Hepatocyte (in vitro differentiated cells): ENCODE data around the gene TPPP3. TPM values are rescaled to one million over a fixed set of nuclear protein-coding genes. Genes with fewer than 3 reads are reported as not detected.

Source experiments
- DNase-seq: peaks from one replicate; pipeline ENCODE4 v3.0.0-alpha.2; 2016; ENCODE audit warnings: low spot score
- H2AFZ ChIP-seq: fragments of 200-600 bp; sonication (generic); 2 replicates; pipeline ENCODE4 v1.6.0; 2016; ENCODE audit warnings: antibody characterized with exemption, mild to moderate bottlenecking
- H3K27ac ChIP-seq: fragments of 200-600 bp; sonication (generic); 2 replicates; pipeline ENCODE4 v1.5.1; 2016; ENCODE audit warnings: mild to moderate bottlenecking
- H3K27me3 ChIP-seq: fragments of 200-600 bp; sonication (generic); 2 replicates; pipeline ENCODE4 v1.6.1; 2016
- H3K36me3 ChIP-seq: fragments of 200-600 bp; sonication (generic); replicated peaks from 2 replicates; pipeline ENCODE4 v1.5.1; 2016; ENCODE audit warnings: low read depth; ENCODE audit not compliant: insufficient read depth
- H3K4me1 ChIP-seq: fragments of 200-600 bp; sonication (generic); 2 replicates; pipeline ENCODE4 v1.5.1; 2016; ENCODE audit warnings: mild to moderate bottlenecking, moderate library complexity; ENCODE audit not compliant: insufficient read depth
- H3K4me2 ChIP-seq: fragments of 200-600 bp; sonication (generic); 2 replicates; pipeline ENCODE4 v1.6.0; 2016
- H3K4me3 ChIP-seq: fragments of 200-600 bp; sonication (generic); 2 replicates; pipeline ENCODE4 v1.5.1; 2016; ENCODE audit warnings: mild to moderate bottlenecking
- H3K79me2 ChIP-seq: fragments of 200-600 bp; sonication (generic); 2 replicates; pipeline ENCODE4 v1.6.0; 2017; ENCODE audit warnings: mild to moderate bottlenecking
- H3K9me2 ChIP-seq: fragments of 200-600 bp; sonication (generic); replicated peaks from 2 replicates; pipeline ENCODE4 v1.6.0; 2017; ENCODE audit warnings: mild to moderate bottlenecking; ENCODE audit not compliant: insufficient read depth
- H3K9me3 ChIP-seq: fragments of 200-600 bp; sonication (generic); 2 replicates; pipeline ENCODE4 v1.5.1; 2016; ENCODE audit warnings: low read depth, mild to moderate bottlenecking
- H4K20me1 ChIP-seq: fragments of 200-600 bp; sonication (generic); 2 replicates; pipeline ENCODE4 v1.6.0; 2016; ENCODE audit warnings: mild to moderate bottlenecking; ENCODE audit not compliant: insufficient read depth, poor library complexity, severe bottlenecking
- CTCF ChIP-seq: fragments of 200-600 bp; sonication (generic); IDR thresholded peaks from 2 replicates; pipeline ENCODE4 v1.5.1; 2016; ENCODE audit warnings: antibody characterized with exemption, mild to moderate bottlenecking; ENCODE audit not compliant: poor library complexity
- EZH2 ChIP-seq: fragments of 200-600 bp; sonication (generic); IDR thresholded peaks from 2 replicates; pipeline ENCODE4 v1.6.1; 2016; ENCODE audit warnings: antibody characterized with exemption, mild to moderate bottlenecking, borderline replicate concordance
- EZH2phosphoT487 ChIP-seq: fragments of 200-600 bp; sonication (generic); IDR thresholded peaks from one replicate; pipeline ENCODE4 v1.6.1; 2018; ENCODE audit warnings: antibody characterized with exemption, mild to moderate bottlenecking, low read depth, moderate library complexity; ENCODE audit not compliant: unreplicated experiment, severe bottlenecking
- WGBS: methylation state at CpG from one replicate; pipeline ENCODE4 v1.1.6; 2016; ENCODE audit warnings: low lambda C conversion rate; ENCODE audit errors: missing lambda C conversion rate; 5-methylcytosine and 5-hydroxymethylcytosine counted together
- polyA plus RNA-seq: library from polyadenylated mRNA; unstranded; fragments of >200 nt; fragmentation: Nextera tagmentation; extraction: Ambion mirVana; gene quantifications from 2 replicates; pipeline ENCODE4 v1.2.1, GENCODE V29; 2016
- total RNA-seq: library from RNA; depleted of rRNA; stranded (reverse); fragments of >200 nt; gene quantifications from 2 replicates; pipeline ENCODE4 v1.2.3, GENCODE V29; 2014

The TPPP3 gene
- total and polyA plus RNA-seq, 2 experiments from 2014 or later: 3.2 to 20.1 TPM

- Histone ChIP-seq H3K4me2 (no peak overlapping the region), H3K27me3 (no peaks in the 10 kb centered on the region), H3K27ac (peak overlapping the region; percentile 87), H2AFZ (no peak overlapping the region), H3K36me3 (no peaks in the 10 kb centered on the region), H3K79me2 (no peaks in the 10 kb centered on the region), H3K4me1 (peaks cover 16% of the 10 kb centered on the region), H3K9me3 (no peaks in the 10 kb centered on the region), H3K4me3 (no peak overlapping the region), H3K9me2 (no peaks in the 10 kb centered on the region), H4K20me1 (no peaks in the 10 kb centered on the region)
- no peak for TF ChIP-seq EZH2
- TF ChIP-seq CTCF: no peak
- no peak for TF ChIP-seq EZH2phosphoT487
- WGBS: 81% methylated on average over 18 of the region's 18 CpGs
- DNase-seq: no peak
Observed at GRCh38 chr16:67406111-67406971, 13.0 kb upstream of the TPPP3 start.

GRCh38 chr16:67405336-67405735 lies 12.0 kb upstream of the TPPP3 start:
- H3K4me1 ChIP-seq: peaks cover 16% of the 10 kb centered on the region
- H3K79me2 ChIP-seq: no peaks in the 10 kb centered on the region
- H3K9me3 ChIP-seq: no peaks in the 10 kb centered on the region
- H3K9me2 ChIP-seq: no peaks in the 10 kb centered on the region
- H3K36me3 ChIP-seq: no peaks in the 10 kb centered on the region
- H2AFZ ChIP-seq: no peak overlapping the region
- H3K27me3 ChIP-seq: no peaks in the 10 kb centered on the region
- TF ChIP-seq EZH2phosphoT487: no peak
- no peak for TF ChIP-seq CTCF
- no peak for TF ChIP-seq EZH2
- H4K20me1 ChIP-seq: no peaks in the 10 kb centered on the region
- H3K4me3 ChIP-seq: no peak overlapping the region
- WGBS: 96% methylated on average over 8 of the region's 8 CpGs
- H3K4me2 ChIP-seq: no peak overlapping the region
- peak overlapping the region; percentile 87 for H3K27ac ChIP-seq
- DNase-seq: no peak

GRCh38 chr16:67404740-67405226 lies 11.5 kb upstream of the TPPP3 start:
- 71% methylated on average over 5 of the region's 5 CpGs for WGBS
- Histone ChIP-seq H3K4me3 (no peak overlapping the region), H4K20me1 (no peaks in the 10 kb centered on the region), H3K27ac (peak overlapping the region; percentile 96), H3K9me2 (no peaks in the 10 kb centered on the region), H3K27me3 (no peaks in the 10 kb centered on the region), H3K79me2 (no peaks in the 10 kb centered on the region), H3K4me2 (no peak overlapping the region), H3K4me1 (peaks cover 16% of the 10 kb centered on the region), H2AFZ (no peak overlapping the region), H3K36me3 (no peaks in the 10 kb centered on the region), H3K9me3 (no peaks in the 10 kb centered on the region)
- DNase-seq: peak; percentile 93
- TF ChIP-seq EZH2phosphoT487: no peak
- no peak for TF ChIP-seq CTCF
- TF ChIP-seq EZH2: no peak
